ENCODE results near the gene BCAS3.

GRCh38 chr17:61005358-61005757 lies 327.7 kb downstream of the BCAS3 start:
- no peak for TF ChIP-seq GATA3 (IDR thresholded peaks at IDR 0.05; ENCODE audit: low read depth, low read length)
- no peak for TF ChIP-seq GATA2 (IDR thresholded peaks at IDR 0.05; ENCODE audit: low read depth, low read length)

All from SH-SY5Y (cell line).